Daoy (cell line): ENCODE results near the gene NXPH1. TPM values are rescaled to one million over a fixed set of nuclear protein-coding genes. Genes with fewer than 3 reads are reported as not detected.

Source experiments
- DNase-seq: peaks from one replicate; pipeline ENCODE4 v3.0.0-alpha.2; 2015; ENCODE audit warnings: low read depth
- total RNA-seq: library from RNA; depleted of rRNA; stranded (reverse); fragments of >200 nt; shearing (Covaris generic); gene quantifications from 2 replicates; pipeline ENCODE4 v1.2.3, GENCODE V29; 2014

Gene NXPH1
- total RNA-seq, 1 experiment from 2014 or later = not detected

DNA sequence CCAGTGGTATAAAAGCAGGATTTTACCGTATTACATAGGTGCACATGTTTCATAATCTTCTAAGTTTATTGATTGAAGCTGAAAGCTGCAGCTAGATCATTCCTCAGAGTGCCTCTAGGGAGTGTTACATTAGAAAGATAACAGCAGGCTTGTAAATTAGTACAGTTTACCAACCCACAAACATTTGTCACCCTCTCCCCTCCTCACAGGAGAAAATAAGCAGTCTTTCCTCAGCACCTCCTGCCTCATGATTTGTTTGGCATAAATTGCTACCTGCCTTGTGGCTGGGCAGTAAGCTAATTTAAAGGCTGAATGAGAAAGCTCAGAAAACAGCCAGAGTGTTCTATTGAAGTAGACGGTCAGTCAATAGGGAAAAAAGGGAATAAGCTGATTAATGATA, 74.2 kb downstream of the NXPH1 start:
- DNase-seq = no peak

GRCh38 chr7:8509621-8510020, 76.2 kb downstream of the NXPH1 start:
- DNase-seq = no peak

DNA sequence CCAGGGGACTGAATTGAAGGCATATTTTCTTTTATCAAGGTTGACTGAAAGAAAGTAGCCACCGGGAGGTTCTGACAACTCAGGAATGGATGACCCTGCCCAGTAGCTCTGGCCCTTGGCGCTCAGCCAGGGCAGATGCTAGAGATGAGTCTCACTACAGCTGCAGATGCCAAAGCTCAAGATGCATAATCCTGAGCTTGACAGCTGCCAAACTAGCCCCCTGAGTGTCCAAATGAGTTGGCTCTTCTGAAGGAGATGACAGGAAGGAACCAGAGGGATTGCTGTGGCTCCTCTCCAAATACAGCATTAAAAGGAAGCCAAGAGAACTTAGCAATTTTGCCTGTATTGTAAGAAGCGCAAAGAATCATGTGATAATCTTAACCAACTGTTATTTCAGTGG, 78.4 kb downstream of the NXPH1 start:
- DNase-seq = no peak

DNA sequence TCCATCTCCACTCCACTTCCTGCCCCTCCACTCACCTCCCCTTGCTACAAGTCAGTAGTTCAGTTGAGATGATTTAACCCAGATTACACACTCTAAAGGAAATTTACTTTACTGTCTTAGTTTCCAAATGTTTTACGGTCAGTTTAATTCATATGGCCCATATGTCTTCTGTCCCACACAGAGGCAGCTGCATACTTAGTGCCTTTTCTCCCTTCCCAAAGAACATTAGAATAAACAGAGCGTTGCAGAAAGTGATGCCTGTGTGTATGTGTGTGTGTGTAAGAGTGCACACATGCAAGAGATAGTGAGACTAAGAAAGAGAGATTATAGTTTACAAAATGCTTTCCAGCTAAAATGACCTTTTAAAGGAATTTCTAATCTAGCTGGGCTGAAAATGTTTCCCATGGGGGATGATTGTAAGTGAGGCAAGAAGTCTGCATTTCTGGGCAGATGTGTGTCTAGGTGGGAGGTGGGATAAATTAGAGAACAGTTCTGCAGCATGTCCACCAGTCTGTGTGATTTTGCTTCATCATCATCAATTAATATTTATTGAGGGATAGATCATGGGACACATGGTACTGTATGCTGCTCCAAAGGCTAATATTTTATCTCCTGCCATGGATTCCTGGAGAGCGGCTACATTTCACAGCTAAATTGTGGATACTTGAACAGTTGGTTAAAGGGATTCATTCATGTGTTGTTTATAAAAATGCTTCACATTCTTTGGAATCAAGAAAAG, 81.5 kb downstream of the NXPH1 start:
- DNase-seq = no peak

GRCh38 chr7:8515640-8516185, 82.3 kb downstream of the NXPH1 start:
- DNase-seq = no peak

DNA sequence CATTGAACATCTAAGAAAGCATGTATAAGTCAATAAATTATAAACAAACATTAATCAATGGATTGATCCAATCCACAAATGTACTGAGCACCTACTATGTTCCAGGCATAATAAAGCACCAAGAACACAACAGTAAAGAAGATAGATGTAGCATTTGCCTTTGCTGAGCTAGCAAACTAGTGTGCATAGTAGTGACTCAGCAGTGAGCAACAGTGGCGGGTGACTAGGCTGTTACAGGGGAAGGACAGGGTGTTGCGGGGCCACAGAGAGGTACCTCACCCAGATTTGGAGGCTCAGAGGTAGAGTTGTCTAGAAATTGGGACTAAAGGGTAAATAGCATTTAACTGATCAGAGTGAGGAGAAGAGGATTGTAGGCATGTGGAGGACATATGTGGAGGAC, 83.6 kb downstream of the NXPH1 start:
- no peak for DNase-seq

- DNase-seq = no peak
Observed at GRCh38 chr7:8528311-8528710, 94.9 kb downstream of the NXPH1 start.

- DNase-seq = no peak
Observed at GRCh38 chr7:8531991-8532515, 98.6 kb downstream of the NXPH1 start.

DNA sequence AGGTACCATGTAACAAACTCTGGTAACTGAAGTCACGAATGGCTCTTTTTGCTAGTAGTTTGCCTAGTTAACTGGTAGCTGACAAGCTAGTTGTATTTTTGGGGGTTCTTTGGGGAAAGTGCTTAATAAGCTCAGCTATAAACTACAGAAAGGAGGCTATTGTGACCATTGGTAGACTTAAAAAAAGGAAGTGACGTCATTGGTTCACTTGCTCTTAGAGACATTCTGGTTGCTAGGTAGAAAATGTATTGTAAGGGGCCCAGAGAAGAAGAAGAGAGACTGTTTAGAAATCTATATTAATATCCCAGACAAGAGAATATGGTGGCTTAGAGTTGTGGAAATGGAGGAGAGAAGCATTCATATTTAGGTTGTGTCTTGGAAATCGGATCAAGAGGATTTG, 103.0 kb downstream of the NXPH1 start:
- DNase-seq = no peak

- DNase-seq = no peak
Observed at GRCh38 chr7:8549046-8549445, 115.6 kb downstream of the NXPH1 start.

GRCh38 chr7:8560501-8560900, 127.1 kb downstream of the NXPH1 start:
- DNase-seq = no peak

DNA sequence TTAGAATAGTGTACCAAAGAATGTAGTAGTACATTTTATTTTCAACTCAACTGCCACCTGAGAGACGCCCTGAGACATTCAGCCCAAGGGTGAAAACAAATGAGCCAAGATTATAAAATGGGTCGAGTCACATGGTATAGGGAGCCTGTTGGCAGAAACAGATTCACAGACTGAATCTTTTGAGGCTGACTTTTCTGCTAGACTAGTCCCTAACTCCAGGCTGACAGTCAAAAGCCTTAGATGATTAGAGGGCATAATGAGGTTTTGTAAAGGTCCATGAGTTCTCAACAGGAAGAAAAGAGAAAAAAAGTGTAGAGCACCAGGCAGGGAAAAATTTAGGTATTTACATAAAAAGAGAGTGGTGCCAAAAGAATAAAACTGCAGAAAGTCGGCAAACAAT, 128.0 kb downstream of the NXPH1 start:
- DNase-seq = no peak

- DNase-seq = no peak
Observed at GRCh38 chr7:8564281-8564680, 130.9 kb downstream of the NXPH1 start.

DNA sequence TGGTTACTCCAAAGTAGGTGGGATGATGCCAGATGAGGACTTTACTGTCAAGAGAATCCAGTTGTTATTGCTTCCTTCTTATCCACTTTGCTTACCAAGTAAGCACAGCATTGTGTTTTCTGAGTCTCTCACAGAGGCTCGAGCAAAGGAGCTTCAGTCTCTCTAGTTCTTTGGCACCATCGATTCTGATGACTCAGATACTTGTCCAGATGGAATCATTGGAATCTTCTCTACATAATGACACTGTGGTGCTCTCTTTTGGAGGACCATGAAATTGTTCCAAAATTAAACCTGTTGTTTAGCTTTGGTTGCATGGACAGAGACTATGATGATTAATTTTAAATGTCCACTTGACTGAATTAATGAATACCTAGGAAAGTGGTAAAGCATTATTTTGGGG, 132.6 kb downstream of the NXPH1 start:
- DNase-seq = no peak

- no peak for DNase-seq
Observed at GRCh38 chr7:8567626-8568025, 134.2 kb downstream of the NXPH1 start.

- no peak for DNase-seq
Observed at GRCh38 chr7:8579661-8580194, 146.3 kb downstream of the NXPH1 start.

DNA sequence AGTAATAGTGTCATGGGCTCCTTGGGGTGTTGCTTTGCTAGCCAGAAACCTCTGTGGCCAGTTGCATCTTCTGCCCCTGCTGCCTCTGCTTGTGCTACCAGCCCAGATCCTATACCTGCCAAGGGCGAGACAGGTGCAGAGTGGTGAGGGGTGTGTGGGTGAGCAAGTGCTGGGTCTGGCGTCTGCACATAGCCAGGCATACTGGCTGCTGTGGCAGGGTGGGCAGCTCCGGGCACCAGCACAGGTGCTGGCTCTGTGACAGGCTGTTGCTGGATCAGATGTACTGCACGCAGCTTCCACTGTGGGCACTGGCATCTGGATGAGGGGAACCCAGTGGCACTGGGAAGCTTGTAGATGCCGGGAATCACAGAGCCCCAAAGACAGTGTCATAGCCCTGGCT, 148.4 kb downstream of the NXPH1 start:
- no peak for DNase-seq

DNA sequence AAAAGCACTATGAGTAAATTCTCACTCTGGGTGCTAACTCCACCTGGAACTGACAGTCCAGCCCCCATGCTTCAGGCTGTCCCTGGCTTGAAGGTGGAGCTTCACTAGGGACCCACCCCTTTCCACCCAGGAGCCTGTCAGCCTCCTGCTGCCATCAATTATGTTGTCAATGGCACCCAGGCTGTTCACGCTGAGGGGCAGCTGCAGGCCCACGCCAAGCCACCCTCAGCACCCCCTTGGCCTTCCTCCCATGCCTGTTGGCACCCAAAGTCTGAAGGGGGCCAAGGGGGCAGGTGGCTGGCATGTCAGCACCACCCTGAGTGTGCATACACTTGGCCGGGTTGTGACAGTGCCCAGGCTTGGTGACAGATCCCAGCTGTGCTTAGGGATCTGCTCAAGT, 149.3 kb downstream of the NXPH1 start:
- no peak for DNase-seq

DNA sequence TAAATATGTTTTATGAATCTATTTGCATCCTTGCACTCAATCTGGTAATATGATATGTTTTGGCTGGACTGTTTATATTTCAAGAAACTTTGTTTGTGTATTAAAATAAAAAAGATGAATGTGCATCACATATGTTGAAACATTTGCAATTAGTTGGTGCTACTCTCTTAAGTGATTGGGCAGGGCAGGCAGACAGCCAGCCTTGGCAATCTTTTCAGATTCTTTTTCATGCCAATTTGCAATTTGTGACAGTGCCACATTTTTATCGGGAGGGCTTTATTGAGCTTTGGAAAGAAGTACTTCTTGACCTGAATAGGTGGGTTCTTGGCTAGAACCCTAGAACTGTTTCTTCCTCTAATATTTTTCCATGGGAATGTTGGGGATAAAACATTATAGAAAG, 152.2 kb downstream of the NXPH1 start:
- no peak for DNase-seq

GRCh38 chr7:8590225-8590624, 156.8 kb downstream of the NXPH1 start:
- DNase-seq = no peak

DNA sequence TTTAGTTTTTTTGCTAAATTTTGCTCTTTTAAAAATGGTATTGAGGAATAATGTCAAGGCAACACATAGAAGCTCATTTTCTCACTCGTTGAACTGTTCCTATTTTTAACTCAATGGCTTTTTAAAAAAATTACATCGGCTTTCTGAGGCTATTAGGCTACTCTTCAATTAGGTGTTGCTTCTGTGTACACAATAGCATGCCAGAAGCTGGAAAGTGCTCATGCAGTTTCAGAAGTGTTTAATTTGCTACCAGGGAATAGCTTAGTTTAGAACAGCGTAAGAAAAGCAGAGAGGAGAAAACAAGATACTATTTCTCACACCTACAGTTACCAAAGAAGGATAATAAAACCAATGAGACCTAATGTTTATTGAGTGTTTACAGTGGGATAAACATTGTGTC, 157.4 kb downstream of the NXPH1 start:
- DNase-seq = no peak

GRCh38 chr7:8591289-8591688, 157.9 kb downstream of the NXPH1 start:
- DNase-seq = no peak

GRCh38 chr7:8592167-8592566, 158.8 kb downstream of the NXPH1 start:
- no peak for DNase-seq
